H1 (cell line): Measurements from ENCODE around the gene ARHGEF26. TPM values are rescaled to one million over a fixed set of nuclear protein-coding genes. Genes with fewer than 3 reads are reported as not detected.

Experiments
- POU5F1 ChIP-seq: IDR thresholded peaks from 2 replicates; pipeline ENCODE4 v1.6.1; 2011; ENCODE audit warnings: low read depth, mild to moderate bottlenecking, low read length, moderate library complexity
- RFX5 ChIP-seq: IDR thresholded peaks from 2 replicates; pipeline ENCODE4 v1.6.1; 2011; ENCODE audit warnings: low read depth, low read length, improper control_type of control experiment, borderline replicate concordance
- SIX5 ChIP-seq: IDR thresholded peaks from 2 replicates; pipeline ENCODE4 v1.6.1; 2011; ENCODE audit warnings: mild to moderate bottlenecking, low read depth, low read length
- polyA plus RNA-seq, 7 experiments: library from polyadenylated mRNA; depleted of rRNA in 3 of 7; stranded (reverse) in 5 of 7; unstranded in 2 of 7; fragments of >200 nt in 5 of 7; fragments of 200-250 nt in 2 of 7; gene quantifications; 1 replicate in 5 of 7; 2 replicates in 1 of 7; 4 replicates in 1 of 7; pipeline versions ENCODE4 v1.2.1 to v1.2.3, GENCODE V29; 2011 to 2013; ENCODE audit warnings: missing spikeins in 2 of 7, mixed read lengths in 2 of 7
- total RNA-seq: library from RNA; stranded (reverse); fragmentation: NEBNext Ultra II Directional; extraction: Animal tissue kit (Norgen Biotek cat#: 25700); gene quantifications from 2 replicates; pipeline ENCODE4 v1.2.1, GENCODE V29; 2021

The ARHGEF26 gene
- total and polyA plus RNA-seq, 2 of the 8 experiments (the other 6 are each of a cell fraction or from before 2014, with no cell fraction given), result 3.1 to 15.6 TPM

DNA sequence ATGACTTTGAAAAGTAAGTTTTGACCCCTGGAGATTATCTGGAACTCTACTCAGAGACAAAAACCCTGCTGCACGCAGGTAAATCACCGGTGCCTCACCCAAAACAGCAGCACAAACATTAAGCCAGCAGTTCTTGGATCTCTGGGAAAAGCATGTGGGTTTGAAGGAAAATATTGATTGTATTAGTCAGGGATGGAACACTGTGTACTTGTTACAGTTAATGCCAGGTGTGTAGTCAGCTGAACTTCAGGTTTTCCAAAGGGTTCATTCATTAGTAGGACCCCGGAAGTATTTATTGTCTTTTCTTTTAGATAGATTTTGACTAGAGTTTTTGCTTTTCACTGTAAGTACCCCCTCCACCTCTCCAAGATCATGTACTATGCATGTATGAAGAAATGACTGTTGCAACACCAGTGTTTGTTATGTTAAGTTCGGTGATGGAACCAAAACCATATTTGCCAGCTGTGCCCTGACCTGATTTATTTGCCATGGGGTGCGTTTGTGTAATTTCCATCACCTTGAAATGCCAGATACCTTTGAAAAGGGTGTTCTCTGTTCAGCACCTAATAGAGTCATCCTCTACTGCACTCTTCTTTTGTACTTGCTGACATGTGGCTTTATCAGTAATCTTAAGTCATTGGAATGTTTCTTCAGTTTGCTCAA is 14.5 kb downstream of the ARHGEF26 start (continued):
- TF ChIP-seq SIX5 (no peak), POU5F1 (no peak), RFX5 (no peak)
- TF ChIP-seq, all 59 proteins: peak for 0
